ENCODE measurements around the gene PIGU. TPM values are rescaled to one million over a fixed set of nuclear protein-coding genes. Genes with fewer than 3 reads are reported as not detected.

Gene PIGU
- total RNA-seq, 1 donor from 2014 or later, result 20.7 TPM

GRCh38 chr20:34585019-34585418 lies 91.9 kb downstream of the PIGU start:
- no peak for TF ChIP-seq CTCF (IDR thresholded peaks at IDR 0.05; ENCODE audit: insufficient read depth, low read length, poor library complexity, severe bottlenecking)
- DNase-seq (ENCODE audit: low read depth), result no peak

GRCh38 chr20:34583544-34583943 lies 93.3 kb downstream of the PIGU start:
- Histone ChIP-seq H3K27me3 (ENCODE audit: control insufficient read depth, insufficient read depth, low read length) (no peaks in the 10 kb centered on the region), H3K4me3 (ENCODE audit: low read depth, low read length) (no peak overlapping the region), H3K36me3 (ENCODE audit: control insufficient read depth, insufficient read depth, low read length) (no peaks in the 10 kb centered on the region)
- DNase-seq (ENCODE audit: low read depth), result no peak
- TF ChIP-seq CTCF (IDR thresholded peaks at IDR 0.05; ENCODE audit: insufficient read depth, low read length, poor library complexity, severe bottlenecking), result no peak

More at GRCh38 chr20:34585019-34585418, 91.9 kb downstream of the PIGU start:
- Histone ChIP-seq H3K4me3 (ENCODE audit: low read depth, low read length) (no peak overlapping the region), H3K36me3 (ENCODE audit: control insufficient read depth, insufficient read depth, low read length) (no peaks in the 10 kb centered on the region), H3K27me3 (ENCODE audit: control insufficient read depth, insufficient read depth, low read length) (no peaks in the 10 kb centered on the region)

GRCh38 chr20:34582911-34583310 lies 94.0 kb downstream of the PIGU start:
- no peaks in the 10 kb centered on the region for H3K27me3 ChIP-seq (ENCODE audit: control insufficient read depth, insufficient read depth, low read length)
- TF ChIP-seq CTCF (IDR thresholded peaks at IDR 0.05; ENCODE audit: insufficient read depth, low read length, poor library complexity, severe bottlenecking), result no peak
- H3K36me3 ChIP-seq (ENCODE audit: control insufficient read depth, insufficient read depth, low read length), result no peaks in the 10 kb centered on the region
- no peak overlapping the region for H3K4me3 ChIP-seq (ENCODE audit: low read depth, low read length)
- DNase-seq (ENCODE audit: low read depth), result no peak

GRCh38 chr20:34582221-34582620 lies 94.7 kb downstream of the PIGU start:
- H3K36me3 ChIP-seq (ENCODE audit: control insufficient read depth, insufficient read depth, low read length), result no peaks in the 10 kb centered on the region
- no peak for DNase-seq (ENCODE audit: low read depth)
- TF ChIP-seq CTCF (IDR thresholded peaks at IDR 0.05; ENCODE audit: insufficient read depth, low read length, poor library complexity, severe bottlenecking), result no peak
- no peak overlapping the region for H3K4me3 ChIP-seq (ENCODE audit: low read depth, low read length)
- H3K27me3 ChIP-seq (ENCODE audit: control insufficient read depth, insufficient read depth, low read length), result no peaks in the 10 kb centered on the region

- Histone ChIP-seq H3K36me3 (ENCODE audit: control insufficient read depth, insufficient read depth, low read length) (no peaks in the 10 kb centered on the region), H3K27me3 (ENCODE audit: control insufficient read depth, insufficient read depth, low read length) (no peaks in the 10 kb centered on the region), H3K4me3 (ENCODE audit: low read depth, low read length) (no peak overlapping the region)
- DNase-seq (ENCODE audit: low read depth), result no peak
- TF ChIP-seq CTCF (IDR thresholded peaks at IDR 0.05; ENCODE audit: insufficient read depth, low read length, poor library complexity, severe bottlenecking), result no peak
These were observed 95.3 kb downstream of the PIGU start for GRCh38 chr20:34581341-34582184.

All from kidney epithelial cell (primary cell).